HUES64 (cell line): ENCODE measurements around the gene AMPD3.

ENCODE experiments used
- H3K27ac ChIP-seq: 2 replicates; pipeline ENCODE4 v1.7.0; 2013; ENCODE audit warnings: low read depth, low read length, inconsistent platforms
- H3K27me3 ChIP-seq: 2 replicates; pipeline ENCODE4 v1.6.1; 2013; ENCODE audit warnings: mild to moderate bottlenecking, low read length; ENCODE audit not compliant: insufficient read depth
- H3K36me3 ChIP-seq: 2 replicates; pipeline ENCODE4 v1.6.1; 2013; ENCODE audit warnings: mild to moderate bottlenecking, low read length; ENCODE audit not compliant: insufficient read depth
- H3K4me1 ChIP-seq: 2 replicates; pipeline ENCODE4 v1.6.1; 2013; ENCODE audit warnings: mild to moderate bottlenecking, low read length, moderate library complexity; ENCODE audit not compliant: insufficient read depth
- H3K4me3 ChIP-seq: 2 replicates; pipeline ENCODE4 v1.5.1; 2013; ENCODE audit warnings: mild to moderate bottlenecking, low read length, moderate library complexity
- H3K9ac ChIP-seq: 2 replicates; pipeline ENCODE4 v1.6.1; 2013; ENCODE audit warnings: mild to moderate bottlenecking, low read depth, low read length
- H3K9me3 ChIP-seq: 2 replicates; pipeline ENCODE4 v1.6.1; 2013; ENCODE audit warnings: low read depth, low read length; ENCODE audit not compliant: insufficient read depth
- WGBS: fragments of 150-250, 120-280 bp; methylation state at CpG from one replicate; pipeline ENCODE4 v1.1.7; 2013; ENCODE audit warnings: missing lambda C conversion rate; 5-methylcytosine and 5-hydroxymethylcytosine counted together

The AMPD3 gene

DNA sequence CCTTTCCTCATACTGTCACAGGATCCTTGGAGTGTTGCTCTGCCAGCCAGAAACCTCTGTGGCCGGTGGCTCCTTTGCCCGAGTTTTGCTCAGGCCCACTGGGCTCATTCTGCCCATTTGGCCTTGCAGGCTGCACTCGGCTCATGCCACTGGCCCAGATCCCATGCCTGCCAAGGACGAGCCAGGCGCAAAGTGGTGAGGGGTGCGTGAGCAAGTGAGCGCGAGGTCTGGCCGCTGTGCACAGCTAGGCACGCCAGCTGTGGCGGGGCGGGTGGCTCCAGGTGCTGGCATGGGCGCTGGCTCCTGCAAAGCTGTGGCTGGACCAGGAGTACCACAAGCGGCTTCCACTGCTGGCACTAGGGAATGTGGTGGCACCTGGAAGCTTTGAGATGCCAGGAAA is 88.7 kb downstream of the AMPD3 start:
- H3K9ac ChIP-seq, result no peak overlapping the region
- H3K36me3 ChIP-seq, result no peaks in the 10 kb centered on the region
- 0 out of 2 replicates have a peak, but pooled peaks cover 4% of the 10 kb centered on the region for H3K4me1 ChIP-seq
- 96% methylated on average over 14 of the region's 14 CpGs for WGBS
- peaks cover 17% of the 10 kb centered on the region; the same call in 1 of the 2 replicates for H3K9me3 ChIP-seq
- H3K27ac ChIP-seq, result no peak overlapping the region
- peaks cover 12% of the 10 kb centered on the region; the same call in 1 of the 2 replicates for H3K27me3 ChIP-seq
- no peak overlapping the region for H3K4me3 ChIP-seq

DNA sequence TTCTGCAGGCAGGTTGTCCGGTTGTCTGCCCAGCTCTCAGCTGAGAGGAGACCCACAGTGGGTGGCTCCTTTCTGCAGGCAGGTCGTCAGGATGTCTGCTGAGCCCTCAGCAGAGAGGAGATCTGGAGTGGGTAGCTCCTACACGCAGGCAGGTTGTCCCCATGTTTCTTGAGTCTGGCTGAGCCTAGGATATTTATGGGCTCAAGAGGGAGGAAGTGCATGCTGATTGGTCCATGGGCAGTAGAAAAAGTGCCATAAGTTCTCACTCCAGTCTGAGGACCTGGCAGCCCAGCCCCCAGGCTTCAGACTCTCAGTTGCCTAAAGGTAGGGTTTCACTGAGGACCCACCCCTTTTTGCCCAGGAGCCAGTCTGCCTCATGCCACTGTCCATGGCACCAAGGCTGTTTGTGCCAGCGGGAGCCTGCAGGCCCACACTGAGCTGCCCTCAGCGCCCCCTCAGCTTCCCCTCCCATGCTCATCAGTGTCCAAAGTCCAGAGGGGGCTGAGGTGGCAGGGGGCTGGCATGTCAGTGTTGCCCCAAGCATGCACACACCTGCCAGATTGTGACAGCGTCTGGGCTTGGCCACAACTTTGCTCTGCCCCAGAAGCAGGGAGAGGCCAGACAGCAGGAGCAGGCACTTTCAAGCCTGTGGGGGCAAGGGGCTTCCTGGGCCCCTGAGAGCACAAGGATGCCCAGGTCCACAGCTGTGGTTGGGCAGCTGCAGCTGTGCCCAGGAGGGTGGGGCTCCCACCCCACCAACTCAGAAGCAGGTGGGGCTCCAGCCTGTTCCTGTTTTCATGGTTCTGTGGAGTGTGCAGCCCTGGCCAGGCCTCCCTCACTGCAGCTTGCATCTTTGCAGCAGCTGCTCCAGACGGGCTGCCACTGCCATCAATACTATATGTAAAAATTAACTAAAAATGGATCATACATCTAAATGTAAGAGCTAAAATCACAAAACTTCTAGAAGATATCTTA is 89.7 kb downstream of the AMPD3 start:
- H3K9ac ChIP-seq, result no peak overlapping the region
- no peaks in the 10 kb centered on the region for H3K36me3 ChIP-seq
- peaks cover 17% of the 10 kb centered on the region; the same call in 1 of the 2 replicates for H3K9me3 ChIP-seq
- 0 out of 2 replicates have a peak, but pooled peaks cover 4% of the 10 kb centered on the region for H3K4me1 ChIP-seq
- peaks cover 7% of the 10 kb centered on the region; the same call in 1 of the 2 replicates for H3K27me3 ChIP-seq
- H3K4me3 ChIP-seq, result no peak overlapping the region
- no peak overlapping the region for H3K27ac ChIP-seq
- WGBS, result 87% methylated on average over 6 of the region's 7 CpGs

DNA sequence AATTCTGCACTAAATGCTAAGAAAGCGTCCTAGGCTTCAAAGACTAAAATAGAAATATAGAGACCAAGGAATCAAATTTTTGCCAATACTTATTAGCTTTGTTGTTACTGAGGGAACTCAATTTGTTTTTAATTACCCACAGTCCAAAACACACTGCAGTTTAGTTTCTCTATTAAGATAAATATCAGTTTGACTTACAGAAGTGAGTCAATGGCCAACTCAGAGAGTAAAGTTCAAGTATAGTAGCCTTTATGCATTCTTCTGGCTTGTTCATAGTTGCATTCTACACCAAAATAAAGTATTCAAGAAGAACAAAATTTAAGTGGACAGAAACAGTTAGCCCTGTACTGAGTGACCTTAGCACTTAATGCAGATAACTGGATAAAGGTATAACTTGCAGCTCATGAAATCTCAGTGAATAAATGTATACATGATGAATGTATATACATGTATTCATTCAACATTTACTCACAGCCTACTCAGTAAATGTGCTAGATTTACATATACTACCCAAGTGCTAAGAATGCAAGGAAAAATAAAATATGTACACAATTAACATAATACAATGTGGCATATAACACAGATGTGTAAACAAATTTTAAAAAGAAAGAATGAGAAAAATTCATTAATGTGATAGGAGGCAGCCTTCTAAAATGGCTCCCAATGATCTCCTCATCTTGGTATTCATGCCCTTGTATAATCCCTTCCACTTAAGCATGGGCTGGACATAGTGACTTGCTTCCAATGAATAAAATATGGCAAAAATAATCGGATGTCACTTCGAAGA is 95.6 kb downstream of the AMPD3 start:
- WGBS, result 91% methylated on average over 3 of the region's 3 CpGs
- Histone ChIP-seq H3K9ac (no peak overlapping the region), H3K36me3 (no peaks in the 10 kb centered on the region), H3K27me3 (no peaks in the 10 kb centered on the region), H3K9me3 (0 out of 2 replicates have a peak, but pooled peaks cover 2% of the 10 kb centered on the region), H3K4me3 (no peak overlapping the region), H3K27ac (no peak overlapping the region), H3K4me1 (peaks cover 3% of the 10 kb centered on the region; the same call in 1 of the 2 replicates)

DNA sequence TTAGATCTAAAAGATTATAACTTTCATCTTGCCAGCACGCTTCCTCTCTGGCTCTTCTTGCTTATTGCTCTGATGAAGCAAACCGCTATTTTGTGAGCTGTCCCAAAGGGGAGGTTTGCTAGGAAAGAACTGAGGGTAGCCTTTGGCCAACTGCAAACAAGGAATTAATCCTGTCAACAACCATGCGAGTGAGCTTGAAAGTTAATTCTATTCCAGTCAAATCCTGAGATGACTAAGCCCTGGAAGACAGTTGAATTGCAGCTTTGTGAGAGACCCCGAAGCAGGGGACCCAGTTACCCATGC is 96.2 kb downstream of the AMPD3 start:
- Histone ChIP-seq H3K9me3 (no peaks in the 10 kb centered on the region), H3K9ac (no peak overlapping the region), H3K27ac (no peak overlapping the region), H3K4me1 (peaks cover 3% of the 10 kb centered on the region; the same call in 1 of the 2 replicates), H3K4me3 (no peak overlapping the region), H3K27me3 (no peaks in the 10 kb centered on the region), H3K36me3 (no peaks in the 10 kb centered on the region)
- 96% methylated on average over 4 of the region's 4 CpGs for WGBS

DNA sequence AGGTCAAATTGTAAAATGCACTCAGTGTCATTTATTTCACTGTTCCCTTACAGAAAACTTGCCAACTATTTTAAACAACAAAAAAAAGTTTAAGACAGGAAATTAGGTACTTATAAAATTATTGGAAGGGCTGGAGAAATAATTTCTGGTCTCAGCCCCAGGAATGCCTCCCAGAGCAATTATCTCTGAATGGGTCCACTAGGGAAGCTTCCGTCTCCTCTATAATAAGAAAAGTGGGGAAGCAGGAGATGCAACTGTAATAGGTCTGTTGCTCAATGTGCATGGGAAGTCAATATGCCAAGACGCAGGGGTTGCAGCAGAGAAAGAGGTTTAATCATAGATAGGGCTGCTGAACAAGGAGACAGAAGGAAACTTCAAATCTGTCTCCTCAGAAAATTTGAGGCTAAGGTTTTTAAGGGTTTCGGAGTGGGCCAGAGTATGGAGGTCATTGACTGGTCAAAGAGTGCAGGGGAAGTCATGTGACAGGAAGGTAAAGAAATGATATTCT is 96.8 kb downstream of the AMPD3 start:
- 97% methylated on average over 3 of the region's 3 CpGs for WGBS
- H3K9ac ChIP-seq, result no peak overlapping the region
- no peaks in the 10 kb centered on the region for H3K9me3 ChIP-seq
- no peaks in the 10 kb centered on the region for H3K36me3 ChIP-seq
- H3K27me3 ChIP-seq, result no peaks in the 10 kb centered on the region
- peaks cover 3% of the 10 kb centered on the region; the same call in 1 of the 2 replicates for H3K4me1 ChIP-seq
- no peak overlapping the region for H3K27ac ChIP-seq
- no peak overlapping the region for H3K4me3 ChIP-seq

DNA sequence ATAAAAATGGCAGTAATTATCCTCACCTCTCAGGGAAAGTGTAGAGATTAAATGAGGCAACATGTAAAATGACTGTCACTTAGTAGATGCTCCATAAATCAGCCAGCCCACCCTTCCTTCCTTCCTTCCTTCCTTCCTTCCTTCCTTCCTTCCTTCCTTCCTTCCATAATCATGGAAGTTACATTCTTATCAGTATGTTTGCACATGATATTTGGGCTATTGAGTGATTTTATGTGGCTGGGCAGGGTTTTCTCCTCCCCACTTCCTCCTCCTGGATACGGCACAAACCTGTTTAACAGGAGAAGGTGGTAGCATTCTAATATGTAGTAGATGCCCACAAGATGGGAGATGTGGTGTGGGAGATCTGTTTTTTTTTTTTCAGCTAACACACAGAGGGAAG is 101.5 kb downstream of the AMPD3 start:
- Histone ChIP-seq H3K27ac (no peak overlapping the region), H3K9me3 (no peaks in the 10 kb centered on the region), H3K27me3 (no peaks in the 10 kb centered on the region), H3K4me1 (peaks cover 3% of the 10 kb centered on the region; the same call in 1 of the 2 replicates), H3K36me3 (no peaks in the 10 kb centered on the region), H3K4me3 (no peak overlapping the region), H3K9ac (no peak overlapping the region)
- no CpG with 5 or more reads among the region's 1 CpG for WGBS
